Activated CD4-positive, alpha-beta T cell treated with anti-CD3 and anti-CD28 coated beads for 1 hour (primary cell): ENCODE results near the gene AIPL1.
"Not testable (repeated sequence)": the region's sequence is repeated elsewhere in the genome, so short reads cannot be mapped to it uniquely, and the experiment has no call there.

Experiments
- DNase-seq: peaks from one replicate; pipeline ENCODE4 v3.0.0-alpha.2; 2020

The AIPL1 gene

DNA sequence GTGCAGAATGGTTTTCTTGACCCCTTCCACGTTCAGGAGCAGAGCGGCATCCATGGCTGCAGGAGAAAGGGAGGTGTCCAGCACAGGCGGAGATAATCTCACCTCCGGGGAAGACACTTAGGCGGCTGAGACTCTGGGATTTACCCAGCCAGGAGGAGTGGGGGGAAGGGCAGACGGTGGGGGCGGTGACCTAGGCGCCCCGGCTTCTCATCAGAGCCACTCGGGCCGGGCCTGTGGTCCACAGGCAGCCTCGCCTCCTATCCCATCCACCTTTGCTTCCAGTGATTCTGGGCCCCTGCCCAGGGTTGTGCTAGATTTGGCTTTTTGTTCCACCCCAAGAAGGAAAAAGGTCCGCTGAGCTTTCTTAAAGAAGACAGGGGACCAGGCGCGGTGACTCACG lies at the start of gene AIPL1:
Gene AIPL1, minus strand, starts transcription at position 71 of the 400 bp plus-strand sequence. Its CDS starts 17 bp downstream, at position 54.
- no peak for DNase-seq

DNA sequence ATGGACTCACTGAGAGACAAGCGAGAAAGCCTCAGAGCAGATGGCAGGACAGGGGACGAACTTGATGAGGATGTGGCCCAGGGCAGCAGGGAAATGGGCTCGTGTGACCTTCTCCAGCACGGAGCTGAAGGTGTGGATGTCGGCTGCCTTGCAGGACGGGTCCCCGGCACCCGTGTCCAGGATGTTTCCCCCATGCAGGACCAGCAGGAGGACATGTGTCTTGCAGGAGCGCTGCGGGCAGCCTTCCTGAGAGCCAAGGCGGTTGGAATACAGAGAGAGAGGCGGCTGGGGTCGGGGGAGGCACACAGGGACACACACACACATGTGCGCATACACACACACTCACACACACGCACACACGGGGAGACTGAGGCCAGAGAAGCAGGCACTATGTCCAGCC lies 48.6 kb upstream of the AIPL1 start:
- DNase-seq: no peak

GRCh38 chr17:6482796-6483195 lies 47.9 kb upstream of the AIPL1 start:
- DNase-seq: not testable (repeated sequence)

GRCh38 chr17:6482105-6482455 lies 47.2 kb upstream of the AIPL1 start:
- no peak for DNase-seq

DNA sequence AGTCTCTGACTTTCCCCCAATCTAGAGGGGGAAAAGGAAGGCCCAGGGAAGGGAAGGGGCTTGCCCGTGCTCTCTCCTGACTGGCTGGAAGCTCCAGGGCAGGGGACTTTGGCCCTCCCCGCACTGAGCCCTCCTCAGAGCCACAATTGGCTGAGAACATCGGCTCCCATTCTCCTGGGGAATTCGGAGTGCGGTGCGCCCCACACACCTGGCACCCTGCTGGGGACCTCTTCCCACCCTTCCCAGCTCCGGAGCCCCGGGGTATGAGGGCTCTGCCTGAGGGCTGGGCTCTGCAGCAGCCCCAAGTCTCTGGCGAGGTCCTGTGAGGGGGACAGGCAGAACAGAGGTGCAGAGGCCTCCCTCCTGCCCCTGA lies 45.4 kb upstream of the AIPL1 start:
- DNase-seq: no peak

- DNase-seq: no peak
Observed at GRCh38 chr17:6479622-6480302, 44.8 kb upstream of the AIPL1 start.

DNA sequence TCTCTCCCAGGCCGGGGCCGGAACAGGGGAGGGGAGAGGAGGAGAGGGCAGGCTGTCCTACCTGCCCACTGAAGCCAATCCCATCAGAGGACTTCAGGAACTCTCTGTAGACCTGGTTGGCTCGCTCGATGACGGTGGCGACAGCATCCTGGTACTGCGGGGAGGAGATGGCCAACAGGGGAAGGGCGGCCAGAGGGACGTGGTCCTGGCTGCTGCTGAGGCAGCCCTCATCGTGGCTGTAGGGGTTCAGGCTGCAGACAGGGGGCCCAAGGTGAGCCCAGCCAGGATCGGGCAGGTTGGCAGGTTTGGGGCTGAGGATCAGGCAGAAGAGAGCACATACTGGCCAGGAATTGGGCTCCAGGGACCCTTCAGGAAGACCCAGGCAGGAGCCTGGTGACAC lies 43.6 kb upstream of the AIPL1 start:
- DNase-seq: no peak

DNA sequence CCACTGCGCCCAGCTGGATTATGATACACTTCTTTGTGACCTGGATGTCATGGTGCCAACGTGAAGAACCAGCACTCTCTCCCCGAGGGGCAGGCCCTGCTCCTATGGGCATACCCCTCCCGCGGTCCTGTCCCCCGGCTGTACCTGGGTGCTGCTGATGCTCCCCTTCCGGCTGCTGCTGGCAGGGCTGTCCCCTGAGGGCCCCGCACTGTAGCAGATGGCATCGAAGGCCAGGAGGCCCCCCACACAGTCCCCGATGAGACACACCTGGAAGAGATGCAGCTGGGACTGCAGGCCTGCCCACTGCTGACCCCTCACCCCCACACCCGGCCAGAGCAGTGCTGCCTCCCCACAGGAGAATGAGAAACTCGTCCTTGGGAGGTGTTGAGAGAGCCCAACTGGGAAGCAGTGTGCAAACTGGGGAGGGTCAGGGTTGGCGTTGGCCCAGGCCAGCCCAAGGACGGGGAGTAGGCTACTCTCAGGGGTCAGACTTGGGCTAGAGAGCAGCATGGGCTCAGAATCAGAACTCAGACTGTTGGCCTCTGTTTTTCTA lies 43.0 kb upstream of the AIPL1 start:
- no peak for DNase-seq

- DNase-seq: no peak
Observed at GRCh38 chr17:6476810-6477179, 41.9 kb upstream of the AIPL1 start.

DNA sequence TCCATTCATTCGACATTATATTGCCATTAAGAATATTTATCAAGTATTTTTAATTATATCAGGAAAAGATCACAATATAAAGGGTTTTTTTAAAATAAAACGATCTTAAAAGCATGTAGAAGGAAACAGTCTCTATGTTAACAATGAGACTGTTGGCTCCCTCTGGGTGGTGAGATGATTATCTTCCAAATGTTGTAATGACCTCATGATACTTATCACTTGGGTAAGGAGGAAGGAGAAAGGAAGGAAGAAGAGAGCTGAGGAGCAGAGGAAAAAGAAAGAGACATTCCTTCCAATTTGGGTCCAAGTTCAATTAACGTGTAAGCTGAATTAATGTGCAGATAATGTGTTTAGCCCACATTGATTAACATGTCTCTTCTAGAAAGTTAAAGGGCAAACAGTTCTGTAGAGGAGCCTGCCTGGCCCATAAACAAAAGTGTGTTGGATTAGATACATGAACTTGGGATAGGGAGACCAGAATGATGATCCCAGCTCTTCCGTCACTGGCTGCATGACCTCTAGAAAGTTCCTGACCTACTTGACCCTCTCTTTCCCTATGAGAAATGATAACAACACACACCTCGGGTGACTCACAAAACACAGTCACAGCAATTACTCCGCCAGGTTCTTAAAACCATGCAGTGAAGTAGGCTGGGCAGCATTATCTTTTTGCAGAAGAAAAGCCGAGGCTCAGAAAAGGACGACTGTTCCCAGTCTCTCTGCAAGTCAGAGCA lies 41.3 kb upstream of the AIPL1 start:
- no peak for DNase-seq

DNA sequence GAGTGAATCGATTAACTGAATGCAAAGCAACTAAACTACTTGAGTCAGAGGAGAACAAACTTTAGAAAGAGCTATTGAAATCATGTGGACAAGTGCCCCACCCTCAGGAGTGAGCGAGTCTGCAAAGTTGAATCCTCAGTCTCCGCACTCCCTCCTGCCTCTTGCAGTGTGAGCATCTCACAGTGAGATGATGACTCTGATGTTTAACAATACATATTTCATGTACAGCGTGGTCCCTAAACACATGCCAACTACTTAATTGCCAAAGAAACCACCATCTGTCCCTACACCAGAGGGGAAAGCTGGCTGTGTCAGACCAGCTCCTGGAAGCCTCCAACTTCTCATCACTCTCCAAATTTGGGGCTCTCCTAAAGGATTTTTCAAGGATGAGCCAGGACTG lies 40.5 kb upstream of the AIPL1 start:
- no peak for DNase-seq

GRCh38 chr17:6474906-6475305 lies 40.0 kb upstream of the AIPL1 start:
- no peak for DNase-seq

GRCh38 chr17:6474376-6474775 lies 39.5 kb upstream of the AIPL1 start:
- no peak for DNase-seq

- peak; percentile 50 for DNase-seq
Observed at GRCh38 chr17:6473128-6473767, 38.3 kb upstream of the AIPL1 start.

DNA sequence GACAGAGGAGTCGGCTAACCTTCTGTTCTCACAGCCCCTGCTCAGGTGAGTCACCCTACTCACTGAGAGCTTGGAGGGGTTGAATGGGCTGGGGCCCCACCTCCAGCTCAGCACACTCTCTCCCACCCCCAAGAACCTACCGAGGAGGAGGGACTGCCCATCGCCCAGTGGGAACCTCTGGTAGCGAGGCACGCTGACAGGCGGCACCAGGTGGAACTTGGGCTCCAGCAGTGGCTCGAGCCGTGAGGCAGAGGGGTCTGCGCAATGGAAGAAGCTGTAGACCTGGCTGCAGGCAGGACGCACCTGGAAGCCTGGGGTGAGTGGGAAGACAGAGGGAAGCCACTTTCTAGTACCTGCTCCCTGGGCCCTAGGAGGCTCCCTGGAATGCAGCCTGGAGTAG lies 37.6 kb upstream of the AIPL1 start:
- no peak for DNase-seq

DNA sequence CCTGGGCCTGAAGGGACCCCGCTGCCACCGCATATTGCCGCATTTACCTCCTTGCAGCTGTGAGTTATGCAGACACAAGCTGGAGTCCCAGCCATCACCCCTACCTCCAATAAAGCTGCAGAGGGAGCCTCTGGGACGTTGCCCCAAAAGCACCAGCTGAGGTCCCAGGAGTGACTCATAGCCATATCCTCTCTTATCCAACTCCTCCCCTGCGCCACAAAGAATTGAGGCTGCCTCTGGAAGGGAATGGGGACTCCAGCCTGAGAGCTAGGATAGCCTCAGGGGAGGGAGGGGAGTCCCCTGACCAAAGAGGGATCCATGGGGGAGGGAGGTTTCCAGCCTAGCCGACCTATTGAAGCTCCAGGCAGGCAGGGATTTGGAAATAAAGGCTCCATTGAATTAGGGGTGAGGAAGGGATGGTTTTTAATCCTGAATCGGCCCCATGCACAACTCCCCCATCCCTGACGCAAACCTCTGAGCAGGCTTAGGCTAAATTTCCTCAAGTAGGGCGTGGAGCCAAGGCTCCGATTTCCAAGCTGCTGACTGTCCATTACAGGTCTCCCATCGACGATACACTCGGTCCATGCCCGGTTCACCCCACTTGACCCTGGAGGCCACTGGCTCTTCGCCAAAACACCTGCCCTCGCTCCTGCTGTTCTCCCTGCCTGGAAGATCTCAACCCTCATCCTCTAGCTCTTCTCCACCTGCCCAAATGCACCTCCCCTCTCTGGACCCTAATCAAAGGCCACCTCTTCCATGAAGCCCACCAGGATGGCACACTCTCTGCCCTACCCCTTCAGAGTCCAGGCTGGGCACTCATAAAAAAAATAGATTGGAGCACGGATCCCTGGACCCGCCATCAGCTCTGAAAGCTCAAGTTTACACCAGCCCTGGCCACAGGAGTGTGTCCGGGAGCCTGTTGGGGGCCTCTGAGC lies 36.9 kb upstream of the AIPL1 start:
- DNase-seq: no peak

GRCh38 chr17:6470751-6471521 lies 36.0 kb upstream of the AIPL1 start:
- no peak for DNase-seq

DNA sequence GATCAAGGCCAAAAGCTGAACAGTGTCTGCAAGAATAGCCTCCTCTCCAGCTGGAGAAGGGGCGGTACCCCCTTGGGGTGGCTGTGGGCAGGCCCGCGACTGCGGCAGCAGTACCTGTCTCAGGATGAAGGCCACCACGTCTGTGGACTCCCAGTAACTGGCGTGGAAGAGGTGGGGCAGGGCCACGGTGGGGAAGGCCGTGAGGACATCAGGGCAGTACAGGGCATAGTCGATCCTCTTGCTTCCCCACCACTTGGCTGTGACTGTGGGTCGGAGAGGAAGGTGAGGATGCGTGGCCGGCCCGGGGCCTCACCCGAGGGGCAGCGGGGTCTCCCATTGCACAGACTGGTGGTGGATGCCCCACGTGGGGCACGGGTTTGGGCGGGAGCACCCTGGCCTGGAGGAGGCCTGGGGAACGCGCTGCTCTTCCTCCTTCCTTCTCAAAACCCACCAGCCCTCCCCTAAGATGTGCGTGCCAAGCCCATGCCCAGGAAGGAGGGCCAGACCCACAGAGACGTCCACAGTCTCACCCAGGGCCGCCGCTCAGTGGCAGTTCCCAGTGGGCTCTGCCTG lies 35.3 kb upstream of the AIPL1 start:
- no peak for DNase-seq

- no peak for DNase-seq
Observed at GRCh38 chr17:6468051-6468790, 33.3 kb upstream of the AIPL1 start.

GRCh38 chr17:6467567-6467966 lies 32.6 kb upstream of the AIPL1 start:
- no peak for DNase-seq
